GM19463 (cell line): ENCODE measurements around the gene TRIM23.
A peak's percentile ranks its signal among the peaks of the same experiment; 100 is the strongest.

ENCODE experiments used
- ATAC-seq: cut with Tn5 transposase; IDR thresholded peaks from one replicate; pipeline ENCODE4 v1.9.1; 2021; ENCODE audit warnings: mild to moderate bottlenecking, moderate library complexity; ENCODE audit not compliant: unreplicated experiment

Gene TRIM23

DNA sequence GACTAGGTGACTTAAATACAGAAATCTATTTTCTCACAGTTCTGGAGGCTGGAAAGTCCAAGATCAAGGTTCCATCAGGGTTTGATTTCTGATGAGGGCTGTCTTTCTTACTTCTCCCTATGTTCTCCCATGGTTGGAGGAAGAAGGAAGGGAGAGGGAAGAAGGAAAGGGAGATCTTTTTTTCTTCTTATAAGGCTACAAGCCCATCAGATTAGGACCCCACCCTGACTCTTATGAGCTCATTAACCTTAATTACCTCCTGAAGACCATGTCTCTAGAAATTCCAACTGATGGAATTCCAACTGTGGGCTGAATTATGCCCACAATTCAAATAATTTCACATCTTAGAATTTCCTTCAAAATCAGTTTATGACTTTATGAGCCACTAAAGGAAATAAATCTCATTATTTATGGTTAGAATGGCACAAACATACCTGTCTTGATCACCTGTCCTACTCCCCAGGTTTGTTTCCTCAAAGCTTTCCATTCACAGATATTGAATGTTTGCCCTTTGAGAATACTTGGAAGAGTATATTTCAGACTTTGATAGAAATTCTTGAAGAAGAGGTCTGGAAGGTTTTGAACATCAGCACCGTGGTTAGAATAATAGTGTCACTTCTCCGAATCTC is 53.4 kb downstream of the TRIM23 start:
- ATAC-seq, result no peak

- ATAC-seq, result no peak
Observed at GRCh38 chr5:65566505-65566904, 57.6 kb downstream of the TRIM23 start.

- no peak for ATAC-seq
Observed at GRCh38 chr5:65563777-65564176, 60.4 kb downstream of the TRIM23 start.

DNA sequence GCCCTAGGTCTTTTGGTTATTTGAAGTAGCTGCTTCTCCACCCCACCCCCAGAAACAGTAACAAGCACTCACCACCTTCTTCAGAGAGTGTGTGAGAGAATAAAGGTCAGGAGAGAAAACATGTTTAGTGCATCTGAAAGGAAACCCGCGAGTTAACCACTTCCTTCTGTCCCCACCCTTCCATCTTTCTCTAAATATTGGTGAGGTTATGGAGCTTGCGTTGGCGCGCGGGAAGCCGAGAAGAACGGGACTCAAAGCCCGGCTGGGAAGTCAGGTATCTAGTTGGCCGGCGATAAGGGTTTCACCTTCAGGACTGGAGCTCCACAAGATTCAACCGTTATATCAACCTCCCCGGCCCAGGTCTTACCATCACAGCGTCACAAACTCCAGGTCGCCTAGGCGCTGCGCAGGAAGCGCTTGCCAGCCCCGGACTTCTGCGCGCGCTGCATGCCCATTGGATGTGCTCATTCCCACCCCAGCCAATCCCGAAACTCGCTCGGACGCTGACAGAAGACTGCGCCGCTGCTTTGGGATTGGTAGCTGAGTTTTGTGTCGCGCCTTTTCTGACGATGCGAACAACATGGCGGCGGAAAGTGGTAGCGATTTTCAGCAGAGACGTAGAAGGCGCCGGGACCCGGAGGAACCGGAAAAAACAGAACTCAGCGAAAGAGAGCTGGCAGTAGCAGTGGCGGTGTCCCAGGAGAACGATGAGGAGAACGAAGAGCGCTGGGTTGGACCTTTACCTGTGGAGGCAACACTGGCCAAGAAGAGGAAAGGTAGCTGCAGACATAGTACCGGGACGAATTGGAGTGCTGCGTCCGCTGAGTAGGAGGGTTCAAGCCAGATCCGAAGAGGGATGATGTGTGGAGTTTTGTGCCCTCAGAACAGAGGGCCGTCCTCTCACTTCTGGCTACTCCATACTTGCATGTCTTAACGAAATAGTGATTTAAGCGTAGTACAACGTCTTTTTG is 61.1 kb downstream of the TRIM23 start, which contains the start of the genes CENPK and PPWD1:
TSS of gene CENPK (minus strand) at position 438 of the 971 bp plus-strand sequence. CDS start 8,261 bp downstream, outside the sequence.
TSS of gene PPWD1 (plus strand) at position 566 of the 971 bp plus-strand sequence. CDS start at position 581, 15 bp downstream.
- ATAC-seq, result peak; percentile 99

- ATAC-seq, result no peak
Observed at GRCh38 chr5:65556718-65557117, 67.4 kb downstream of the TRIM23 start.

GRCh38 chr5:65556181-65556580 is 68.0 kb downstream of the TRIM23 start:
- ATAC-seq, result no peak

DNA sequence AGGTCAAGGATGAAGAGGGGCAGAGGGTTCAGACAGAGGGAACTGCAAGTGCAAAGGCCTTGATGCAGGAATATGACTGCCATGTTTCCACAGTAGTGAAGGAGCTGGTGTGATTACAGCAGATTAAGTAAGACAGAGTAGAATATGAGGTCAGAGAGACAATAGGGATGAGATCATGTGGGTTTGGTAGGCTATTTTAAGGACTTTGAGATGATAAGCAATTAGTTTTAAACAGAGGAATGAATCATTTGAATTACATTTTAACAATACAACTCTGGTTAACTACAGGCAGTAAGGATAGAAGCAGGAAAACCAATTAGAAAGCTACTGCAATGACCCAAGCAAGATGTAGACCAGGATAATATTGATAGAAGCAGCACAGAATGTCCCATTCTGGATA is 68.8 kb downstream of the TRIM23 start:
- ATAC-seq, result no peak

DNA sequence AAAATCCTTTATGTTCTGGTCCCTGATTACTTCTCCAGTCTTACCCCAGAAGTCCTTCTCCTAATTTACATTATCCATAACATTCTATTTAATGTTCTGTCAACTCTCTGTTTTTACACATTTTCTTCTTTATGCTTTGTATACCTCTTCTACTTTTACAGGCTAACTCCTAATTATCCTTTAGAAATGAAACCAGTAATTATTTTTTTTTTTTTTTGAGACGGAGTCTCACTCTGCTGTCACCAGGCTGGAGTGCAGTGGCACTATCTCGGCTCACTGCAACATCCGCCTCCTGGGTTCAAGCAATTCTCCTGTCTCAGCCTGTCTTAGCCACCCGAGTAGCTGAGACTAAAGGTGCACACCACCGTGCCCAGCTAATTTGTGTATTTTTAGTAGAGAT is 70.2 kb downstream of the TRIM23 start:
- no peak for ATAC-seq

GRCh38 chr5:65548281-65548680 is 75.9 kb downstream of the TRIM23 start:
- ATAC-seq, result no peak

DNA sequence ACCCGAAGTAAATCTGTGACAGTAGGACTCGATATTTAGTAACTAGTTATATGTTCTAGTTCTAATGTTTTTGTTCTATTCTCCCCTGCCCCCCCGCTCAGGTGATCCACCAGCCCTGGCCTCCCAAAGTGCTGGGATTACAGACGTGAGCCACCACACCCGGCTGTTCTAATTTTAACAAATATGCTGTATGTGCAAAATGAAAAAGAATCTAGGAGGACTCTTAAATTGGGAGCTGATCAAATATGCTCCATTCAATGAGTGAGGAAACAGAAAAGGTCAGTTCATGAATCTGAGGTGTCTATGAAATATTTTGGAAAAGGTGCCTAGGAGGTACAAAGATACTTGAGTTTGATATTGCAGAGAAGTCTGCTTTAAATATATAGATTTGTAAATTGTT is 78.0 kb downstream of the TRIM23 start:
- no peak for ATAC-seq

DNA sequence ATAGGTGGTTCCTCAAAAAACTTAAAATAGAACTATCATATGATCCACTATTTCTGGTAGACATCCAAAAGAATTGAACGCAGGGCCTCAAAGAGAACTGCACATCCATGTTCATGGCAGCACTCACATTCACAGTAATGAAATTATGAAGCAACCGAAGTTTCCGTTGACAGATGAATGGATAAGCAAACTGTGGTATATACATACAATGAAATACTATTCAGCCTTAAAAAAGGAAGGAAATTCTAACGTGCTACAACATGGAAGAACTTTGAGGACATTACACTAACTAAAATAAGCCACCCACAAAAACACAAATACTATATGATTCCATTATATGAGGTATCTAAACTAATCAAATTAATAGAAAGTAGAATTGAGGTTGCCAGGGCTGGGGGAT is 79.7 kb downstream of the TRIM23 start:
- no peak for ATAC-seq

DNA sequence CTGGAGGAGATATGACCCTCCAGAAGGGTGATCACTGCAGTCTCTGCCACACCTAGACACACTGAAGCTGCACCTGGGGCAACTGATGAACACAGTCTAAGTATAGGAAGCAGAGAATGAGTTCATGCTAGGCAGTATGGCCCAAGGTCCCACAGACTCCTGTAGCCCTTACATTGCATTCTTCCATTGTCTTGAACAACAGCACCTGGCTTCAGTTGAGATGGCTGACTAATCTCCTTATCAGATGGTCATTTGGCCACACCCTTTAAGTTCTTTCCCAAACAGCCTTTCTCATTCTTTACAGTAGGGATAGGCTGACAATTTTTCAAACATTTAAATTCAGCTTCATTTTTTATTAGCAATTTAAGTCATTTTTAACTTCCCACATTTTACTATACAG is 84.3 kb downstream of the TRIM23 start:
- no peak for ATAC-seq
